Measurements from ENCODE around the gene PPP2R2B.
A peak's percentile ranks its signal among the peaks of the same experiment; 100 is the strongest.

Gene PPP2R2B

GRCh38 chr5:146630472-146630871, 248.1 kb downstream of the PPP2R2B start:
- no peak overlapping the region for H3K4me3 ChIP-seq (ENCODE audit: low read depth, low read length)
- TF ChIP-seq, protein P1, sequence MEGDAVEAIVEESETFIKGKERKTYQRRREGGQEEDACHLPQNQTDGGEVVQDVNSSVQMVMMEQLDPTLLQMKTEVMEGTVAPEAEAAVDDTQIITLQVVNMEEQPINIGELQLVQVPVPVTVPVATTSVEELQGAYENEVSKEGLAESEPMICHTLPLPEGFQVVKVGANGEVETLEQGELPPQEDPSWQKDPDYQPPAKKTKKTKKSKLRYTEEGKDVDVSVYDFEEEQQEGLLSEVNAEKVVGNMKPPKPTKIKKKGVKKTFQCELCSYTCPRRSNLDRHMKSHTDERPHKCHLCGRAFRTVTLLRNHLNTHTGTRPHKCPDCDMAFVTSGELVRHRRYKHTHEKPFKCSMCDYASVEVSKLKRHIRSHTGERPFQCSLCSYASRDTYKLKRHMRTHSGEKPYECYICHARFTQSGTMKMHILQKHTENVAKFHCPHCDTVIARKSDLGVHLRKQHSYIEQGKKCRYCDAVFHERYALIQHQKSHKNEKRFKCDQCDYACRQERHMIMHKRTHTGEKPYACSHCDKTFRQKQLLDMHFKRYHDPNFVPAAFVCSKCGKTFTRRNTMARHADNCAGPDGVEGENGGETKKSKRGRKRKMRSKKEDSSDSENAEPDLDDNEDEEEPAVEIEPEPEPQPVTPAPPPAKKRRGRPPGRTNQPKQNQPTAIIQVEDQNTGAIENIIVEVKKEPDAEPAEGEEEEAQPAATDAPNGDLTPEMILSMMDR (conservative IDR thresholded peaks at IDR 0.05; ENCODE audit: low read depth, low read length): no peak
- no peak for DNase-seq (ENCODE audit: low read depth)

DNA sequence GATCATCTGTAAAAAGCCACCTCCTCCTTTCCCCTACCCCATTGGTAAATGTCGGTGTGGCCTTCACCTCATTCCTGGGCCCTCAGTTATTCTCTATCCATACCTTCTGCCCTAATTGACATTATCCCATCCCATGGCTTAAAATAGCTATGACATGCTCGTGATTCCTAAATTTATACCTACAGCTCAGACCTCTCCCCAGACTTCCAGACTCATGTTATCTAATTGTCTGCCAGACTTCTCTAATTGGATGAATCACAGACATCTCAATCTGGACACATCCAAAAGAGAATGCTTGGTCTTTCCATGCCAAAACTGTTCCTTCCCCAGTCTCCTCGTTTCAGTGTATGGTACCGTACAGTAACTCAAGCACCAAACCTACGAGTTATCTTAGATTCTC, 249.6 kb downstream of the PPP2R2B start:
- no peak for DNase-seq (ENCODE audit: low read depth)
- TF ChIP-seq, protein P1 (conservative IDR thresholded peaks at IDR 0.05; ENCODE audit: low read depth, low read length): no peak
- H3K4me3 ChIP-seq (ENCODE audit: low read depth, low read length): no peak overlapping the region

DNA sequence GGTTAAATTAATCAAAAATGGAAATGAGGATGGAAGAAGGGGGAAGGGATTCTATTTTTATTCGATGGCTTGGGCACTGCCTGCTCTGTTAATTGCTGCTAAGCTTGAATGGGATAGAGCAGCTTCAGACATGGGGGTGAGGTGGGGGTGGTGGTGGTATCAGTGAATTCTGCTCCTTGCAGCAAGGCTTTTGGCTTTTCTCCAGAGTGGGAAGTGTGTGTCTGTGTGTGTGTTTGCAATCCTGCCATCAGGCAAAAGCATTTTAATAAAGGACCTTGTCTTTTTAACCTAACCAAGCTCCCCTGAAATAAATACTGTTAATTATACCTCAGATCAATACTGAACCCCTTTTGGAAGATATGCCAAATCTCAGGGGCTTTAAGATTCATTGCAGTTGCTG, 251.6 kb downstream of the PPP2R2B start:
- TF ChIP-seq, protein P1 (conservative IDR thresholded peaks at IDR 0.05; ENCODE audit: low read depth, low read length): no peak
- H3K4me3 ChIP-seq (ENCODE audit: low read depth, low read length): no peak overlapping the region
- no peak for DNase-seq (ENCODE audit: low read depth)

DNA sequence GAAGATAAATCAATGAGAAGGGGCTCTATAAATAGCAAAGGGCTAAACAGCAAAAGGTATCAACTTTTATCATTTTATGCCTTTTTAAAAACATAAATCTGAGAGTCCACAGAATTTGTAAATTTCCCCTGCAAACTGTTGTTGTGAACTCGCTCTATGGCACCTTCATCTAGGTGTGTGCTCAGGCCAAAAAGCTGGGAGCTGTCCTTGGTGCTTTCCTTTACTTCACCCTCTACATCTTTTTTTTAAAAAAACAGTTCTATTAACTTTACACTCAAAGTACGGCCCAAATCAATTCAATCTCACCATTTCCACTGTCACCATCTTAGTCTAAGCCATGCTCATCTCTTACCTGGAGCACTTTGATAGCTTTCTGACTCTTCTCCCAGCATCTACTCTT, 254.4 kb downstream of the PPP2R2B start:
- no peak overlapping the region for H3K4me3 ChIP-seq (ENCODE audit: low read depth, low read length)
- no peak for DNase-seq (ENCODE audit: low read depth)
- TF ChIP-seq, protein P1 (conservative IDR thresholded peaks at IDR 0.05; ENCODE audit: low read depth, low read length): no peak

DNA sequence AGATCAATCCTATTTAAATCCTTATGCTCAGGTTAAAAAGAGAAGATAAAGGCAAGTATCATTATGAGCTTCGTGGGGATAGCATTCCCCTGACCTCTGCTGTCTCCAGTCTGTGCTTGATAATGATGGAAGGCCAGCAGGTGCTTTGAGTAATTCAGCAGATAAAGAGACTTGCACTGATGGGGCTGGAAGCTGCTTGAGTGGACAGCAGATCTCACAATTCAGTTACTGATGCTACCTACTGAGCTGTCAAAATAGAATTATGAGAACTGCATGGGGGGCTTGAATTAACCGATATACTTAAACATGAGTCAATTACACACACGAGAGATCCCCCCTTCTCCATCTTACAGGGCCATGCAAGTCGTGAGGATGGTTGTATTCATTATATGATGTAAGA, 254.9 kb downstream of the PPP2R2B start:
- TF ChIP-seq, protein P1 (conservative IDR thresholded peaks at IDR 0.05; ENCODE audit: low read depth, low read length): no peak
- no peak overlapping the region for H3K4me3 ChIP-seq (ENCODE audit: low read depth, low read length)
- no peak for DNase-seq (ENCODE audit: low read depth)

DNA sequence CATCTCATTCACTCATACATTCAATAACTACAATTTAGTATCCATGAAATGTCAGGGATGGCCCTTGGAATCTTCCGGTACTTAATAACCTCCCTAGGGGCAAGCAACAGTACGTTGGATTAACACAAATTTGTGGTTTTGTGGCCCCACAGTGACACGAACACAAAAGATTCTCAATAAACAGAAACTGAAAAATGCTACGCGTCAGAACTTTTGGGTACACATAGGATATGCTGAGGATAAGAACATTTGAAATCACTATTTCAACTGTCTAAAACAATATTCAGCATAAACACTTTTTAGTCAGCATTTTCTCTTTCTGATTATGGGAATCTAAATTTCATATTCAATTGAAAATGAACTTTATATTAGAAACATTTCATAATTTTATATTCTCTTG, 255.5 kb downstream of the PPP2R2B start:
- TF ChIP-seq, protein P1 (conservative IDR thresholded peaks at IDR 0.05; ENCODE audit: low read depth, low read length): no peak
- no peak for DNase-seq (ENCODE audit: low read depth)
- H3K4me3 ChIP-seq (ENCODE audit: low read depth, low read length): no peak overlapping the region

- no peak overlapping the region for H3K4me3 ChIP-seq (ENCODE audit: low read depth, low read length)
- DNase-seq (ENCODE audit: low read depth): peak; percentile 9
- TF ChIP-seq, protein P1 (conservative IDR thresholded peaks at IDR 0.05; ENCODE audit: low read depth, low read length): peak; percentile 49
Measured at GRCh38 chr5:146622391-146622790, 256.2 kb downstream of the PPP2R2B start.
